AG08396 (cell line): ENCODE results near the gene DROSHA.
"Not testable (repeated sequence)": the region's sequence is repeated elsewhere in the genome, so short reads cannot be mapped to it uniquely, and the experiment has no call there.

Experiments used
- DNase-seq: peaks from one replicate; pipeline ENCODE4 v3.0.0; 2012; ENCODE audit warnings: low spot score, mixed read lengths

DROSHA gene

DNA sequence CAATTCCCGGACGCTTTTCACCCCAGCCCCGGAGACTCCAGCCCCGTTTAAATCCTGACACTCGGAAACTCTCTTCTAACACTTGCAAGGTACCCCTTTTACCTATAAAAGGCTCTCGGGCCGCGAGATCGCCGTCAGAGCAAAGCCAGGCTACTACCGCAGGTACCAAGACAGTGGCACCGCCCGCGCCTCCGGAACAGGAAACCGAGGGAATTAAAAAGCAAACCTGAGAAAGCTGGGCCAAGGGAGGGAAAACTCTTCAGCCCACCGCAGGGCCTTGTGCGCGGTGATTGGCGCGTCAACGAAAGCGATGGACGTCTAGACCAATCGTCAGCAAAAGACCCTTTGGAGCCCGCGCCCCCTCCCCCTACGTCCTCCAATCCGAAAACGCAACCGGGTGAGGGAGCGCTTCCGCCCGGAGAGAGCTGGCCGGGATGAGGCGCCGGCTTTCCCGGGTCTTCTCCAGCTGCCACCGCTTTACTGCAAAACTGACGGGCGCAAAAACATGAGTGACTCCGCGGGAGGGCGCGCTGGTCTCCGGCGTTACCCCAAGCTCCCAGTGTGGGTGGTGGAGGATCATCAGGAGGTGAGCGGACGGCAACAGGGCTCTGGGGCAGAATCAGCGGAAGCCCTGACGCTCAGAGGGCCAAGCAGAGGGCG is at the start of gene DROSHA, which contains the start of gene C5orf22:
TSS of gene DROSHA (minus strand) at position 206 of the 660 bp plus-strand sequence. CDS start 3,034 bp downstream, outside the sequence.
TSS of gene C5orf22 (plus strand) at position 414 of the 660 bp plus-strand sequence. CDS start at position 506, 92 bp downstream.
- peak; percentile 94 for DNase-seq

DNA sequence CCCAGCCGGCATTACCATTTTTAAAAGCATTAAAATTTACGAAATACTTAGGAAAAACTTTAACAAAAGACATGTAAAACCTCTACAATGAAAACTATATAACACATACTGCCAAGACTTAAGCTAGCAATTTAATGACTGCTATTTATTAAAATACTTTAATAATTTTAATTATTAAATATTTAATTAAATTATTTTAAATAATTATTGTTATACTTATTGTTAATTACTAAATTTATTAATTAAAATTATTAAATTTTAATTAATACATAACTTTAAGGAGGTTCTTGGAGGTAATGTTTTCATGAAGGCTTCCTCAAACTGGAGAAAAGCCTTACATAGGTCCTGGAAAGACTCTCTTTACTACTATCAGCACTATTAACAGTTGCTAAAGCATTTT is 47.7 kb upstream of the DROSHA start:
- DNase-seq: no peak

DNA sequence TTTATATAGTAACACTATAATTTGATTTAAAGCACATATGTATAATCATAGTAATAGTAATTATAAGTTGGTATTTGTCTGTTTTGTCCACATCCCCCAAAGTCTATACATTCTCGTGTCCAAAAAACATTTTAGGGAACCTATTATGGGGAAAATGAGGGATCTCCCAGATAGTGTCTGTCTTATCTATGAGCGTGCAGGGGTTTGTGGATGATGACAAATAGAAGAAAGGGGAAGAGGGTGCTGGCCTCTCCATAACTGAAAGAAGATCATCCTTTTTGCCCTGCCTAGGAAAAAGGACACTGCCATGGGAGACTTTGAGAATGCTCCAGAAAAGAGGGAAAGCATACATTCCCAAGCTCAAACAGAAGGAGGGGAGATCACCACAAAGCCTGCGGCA is 45.5 kb upstream of the DROSHA start:
- DNase-seq: no peak

DNA sequence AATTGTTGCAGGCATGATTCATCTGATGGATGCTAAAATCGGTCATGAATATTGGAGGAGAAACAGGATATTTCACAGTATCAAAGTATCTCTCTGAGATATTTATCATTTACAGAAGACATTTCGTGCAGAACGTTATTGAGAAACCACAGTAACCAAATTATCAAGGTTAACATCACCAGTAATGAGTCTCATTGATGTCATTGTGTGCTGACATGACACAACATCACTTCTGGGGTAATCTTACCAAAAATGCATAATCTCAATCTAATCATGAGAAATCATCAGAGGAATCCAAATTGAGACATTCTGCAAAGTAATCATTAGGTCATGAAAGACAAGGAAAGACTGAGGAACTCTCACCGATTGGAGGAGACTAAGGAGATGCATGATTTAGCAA is 42.9 kb upstream of the DROSHA start:
- no peak for DNase-seq

DNA sequence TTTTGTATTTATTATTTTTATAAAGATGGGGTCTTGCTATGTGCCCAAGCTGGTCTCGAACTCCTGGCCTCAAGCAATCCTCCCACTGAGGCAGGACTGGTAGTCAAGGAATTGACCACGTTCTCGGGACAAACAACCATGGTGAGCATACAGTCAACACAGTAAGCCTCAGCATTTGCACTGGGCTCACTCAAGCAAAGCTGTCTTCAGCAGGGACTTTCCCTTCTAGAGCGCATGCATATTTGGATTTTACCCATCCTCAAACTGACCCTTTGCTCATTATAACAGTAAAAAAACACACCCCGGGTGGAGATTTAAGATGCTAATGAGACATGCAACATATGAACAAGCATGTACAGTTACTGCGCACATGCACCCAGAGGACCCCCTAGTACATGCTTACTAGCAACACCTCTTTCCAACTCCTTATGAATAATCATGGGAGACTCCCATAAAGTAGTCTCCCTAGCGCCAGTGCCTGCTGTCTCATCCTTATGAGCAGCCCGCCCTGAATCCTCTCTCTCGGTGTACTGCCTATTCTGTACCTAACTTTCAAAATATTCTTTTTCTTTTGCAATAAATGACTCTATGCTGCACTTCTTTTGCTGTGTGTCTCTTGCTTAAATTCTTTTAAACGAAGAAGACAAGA is 41.7 kb upstream of the DROSHA start:
- no peak for DNase-seq

DNA sequence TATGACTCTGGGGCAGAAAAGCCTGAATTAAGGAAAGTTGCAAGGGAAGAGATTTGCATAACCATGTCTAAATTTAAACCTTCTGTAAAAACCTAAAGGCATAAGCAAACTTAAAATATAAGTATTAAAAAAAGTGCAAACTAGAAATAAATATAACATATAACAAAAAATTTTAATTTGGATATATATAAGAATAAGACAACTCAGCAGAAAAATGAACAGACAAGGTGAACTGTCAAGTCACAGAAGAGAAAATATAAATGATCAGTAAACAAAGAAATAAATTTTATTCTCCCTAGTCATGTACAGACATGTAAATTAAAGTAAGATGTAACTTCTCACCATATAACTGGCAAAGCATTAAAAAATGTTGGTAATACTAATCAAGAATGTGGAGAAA is 37.2 kb upstream of the DROSHA start:
- no peak for DNase-seq

DNA sequence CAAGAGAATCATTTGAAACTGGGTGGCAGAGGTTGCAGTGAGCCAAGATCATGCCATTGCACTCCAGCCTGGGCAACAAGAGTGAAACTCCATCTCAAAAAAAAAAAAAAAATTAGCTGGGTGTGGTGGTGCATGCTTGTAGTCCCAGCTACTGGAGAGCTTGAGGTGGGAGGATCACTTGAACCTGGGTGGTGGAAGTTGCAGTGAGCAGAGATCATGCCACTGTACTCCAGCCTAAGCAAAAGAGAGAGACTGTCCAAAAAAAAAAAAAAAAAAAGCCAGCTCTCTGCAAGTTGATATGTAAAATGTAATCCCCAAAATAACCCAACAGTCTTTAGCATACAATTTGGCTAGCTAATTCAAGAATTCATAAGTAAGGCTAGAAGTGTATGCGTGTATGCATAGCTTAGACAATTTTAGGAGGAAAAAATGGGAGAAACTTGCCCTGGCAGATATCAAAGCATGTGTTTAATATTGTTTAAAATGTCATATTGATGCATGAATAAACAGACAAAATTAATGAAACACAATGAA is 36.5 kb upstream of the DROSHA start:
- DNase-seq: no peak

- not testable (repeated sequence) for DNase-seq
Measured at GRCh38 chr5:31566362-31566761, 34.5 kb upstream of the DROSHA start.

DNA sequence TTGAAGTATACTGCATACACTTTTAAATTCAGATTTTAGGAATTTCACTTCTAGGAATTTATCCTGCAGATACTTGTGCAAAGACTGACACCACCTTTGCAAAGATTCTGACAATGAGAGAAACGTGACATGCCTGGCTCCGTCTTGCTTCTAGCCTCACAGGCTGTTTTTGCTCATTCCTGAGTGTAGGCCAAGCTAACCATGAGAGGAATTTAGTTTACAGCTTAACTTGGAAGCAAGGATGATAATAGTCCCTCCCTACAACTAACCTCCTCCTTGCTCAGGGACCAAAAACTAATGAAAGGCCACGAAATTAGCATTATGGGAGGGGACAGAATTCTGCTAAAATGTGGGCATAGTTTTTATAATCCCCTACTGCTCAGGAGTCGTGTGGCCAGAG is 31.3 kb upstream of the DROSHA start:
- DNase-seq: no peak

DNA sequence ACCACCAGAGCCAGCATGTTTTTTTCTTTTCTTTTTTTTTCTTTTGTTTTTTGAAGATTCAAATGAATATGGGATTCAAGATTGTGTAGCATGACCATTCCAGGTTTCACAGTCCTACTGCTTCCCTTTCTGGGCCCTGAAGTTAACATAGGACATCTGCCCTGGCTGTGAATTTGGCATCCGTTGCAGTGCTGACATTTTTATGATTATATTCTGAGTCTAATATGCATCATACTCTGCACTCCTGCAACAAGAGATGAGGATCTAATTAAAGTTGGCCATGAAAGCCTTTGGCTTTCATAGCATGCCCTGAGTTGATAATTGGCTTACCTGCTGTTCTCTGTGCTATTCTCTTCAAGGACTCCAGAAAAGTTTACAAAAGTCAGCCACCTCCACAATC is 30.1 kb upstream of the DROSHA start:
- no peak for DNase-seq

GRCh38 chr5:31559942-31560341 is 28.0 kb upstream of the DROSHA start:
- DNase-seq: no peak

- no peak for DNase-seq
Measured at GRCh38 chr5:31556461-31556860, 24.6 kb upstream of the DROSHA start.

GRCh38 chr5:31554552-31554951 is 22.7 kb upstream of the DROSHA start:
- no peak for DNase-seq

DNA sequence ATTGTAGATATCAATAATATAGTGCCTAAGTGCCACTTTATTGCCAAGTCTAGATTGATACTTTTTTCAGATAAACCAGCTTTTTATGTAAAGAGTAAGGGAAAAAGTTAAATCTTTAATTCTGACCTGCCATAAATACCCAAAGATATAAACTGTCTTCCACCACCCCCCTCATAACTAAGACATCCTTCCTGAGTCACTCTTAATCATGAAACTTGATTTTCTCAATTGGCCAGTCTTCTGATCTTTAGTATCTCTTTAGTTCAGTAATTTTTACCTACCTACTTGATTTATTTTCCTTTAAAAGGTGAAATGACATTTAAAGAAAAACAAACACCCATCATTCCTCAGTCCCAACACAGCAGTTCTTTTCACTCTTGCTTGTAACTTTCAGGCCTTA is 22.0 kb upstream of the DROSHA start:
- DNase-seq: no peak

DNA sequence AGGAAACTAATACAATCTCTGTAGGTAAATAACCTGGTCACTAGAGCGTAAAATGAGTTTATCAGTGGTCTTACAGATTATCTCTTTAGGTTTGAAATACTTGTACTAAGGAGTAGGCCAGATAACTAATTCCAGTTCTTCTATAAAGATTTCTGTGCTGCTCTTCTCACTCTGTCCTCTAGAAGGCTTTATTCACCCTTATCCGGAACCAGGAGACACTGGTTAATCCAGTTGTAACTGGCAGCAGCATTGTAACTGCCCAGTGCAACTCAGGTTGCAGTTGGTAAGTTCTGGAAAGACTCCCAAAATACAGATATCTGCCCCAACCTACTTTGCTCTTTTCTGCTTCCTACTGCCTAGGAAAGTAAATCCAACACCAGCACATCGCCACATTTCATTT is 20.0 kb upstream of the DROSHA start:
- no peak for DNase-seq

DNA sequence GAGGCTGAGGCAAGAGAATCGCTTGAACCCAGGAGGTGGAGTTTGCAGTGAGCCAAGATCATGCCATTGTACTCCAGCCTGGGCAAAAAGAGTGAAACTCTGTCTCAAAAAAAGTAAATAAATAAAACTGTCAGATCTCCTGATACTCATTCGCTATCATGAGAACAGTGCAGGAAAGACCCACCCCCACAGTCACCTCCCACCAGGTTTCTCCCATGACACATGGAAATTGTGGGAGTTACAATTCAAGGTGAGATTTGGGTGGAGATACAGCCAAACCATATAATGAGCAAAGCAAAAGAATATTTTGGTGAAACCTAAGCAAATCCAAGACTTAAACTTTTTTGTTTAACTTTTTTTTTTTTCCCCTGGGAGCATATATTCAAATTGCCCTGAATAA is 17.2 kb upstream of the DROSHA start:
- not testable (repeated sequence) for DNase-seq

DNA sequence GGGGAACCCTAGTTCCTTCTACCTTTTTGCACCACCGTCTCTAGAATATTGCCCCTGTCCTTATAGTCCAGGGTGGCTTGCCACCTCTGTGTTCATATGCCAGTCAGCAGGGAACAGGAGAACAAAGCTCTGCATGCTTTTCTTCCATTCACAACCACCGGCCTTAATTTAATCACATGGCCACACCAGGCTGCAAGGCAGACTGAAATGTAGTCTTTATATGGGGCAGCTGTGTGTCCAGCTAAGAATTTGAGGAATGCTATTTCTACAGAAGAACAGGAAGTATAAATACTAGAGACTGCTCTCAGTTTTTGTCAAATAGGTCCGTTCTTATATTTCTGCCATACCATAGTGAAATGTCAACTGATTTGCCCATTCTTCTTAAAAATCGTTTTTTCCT is 6.0 kb upstream of the DROSHA start:
- DNase-seq: no peak

DNA sequence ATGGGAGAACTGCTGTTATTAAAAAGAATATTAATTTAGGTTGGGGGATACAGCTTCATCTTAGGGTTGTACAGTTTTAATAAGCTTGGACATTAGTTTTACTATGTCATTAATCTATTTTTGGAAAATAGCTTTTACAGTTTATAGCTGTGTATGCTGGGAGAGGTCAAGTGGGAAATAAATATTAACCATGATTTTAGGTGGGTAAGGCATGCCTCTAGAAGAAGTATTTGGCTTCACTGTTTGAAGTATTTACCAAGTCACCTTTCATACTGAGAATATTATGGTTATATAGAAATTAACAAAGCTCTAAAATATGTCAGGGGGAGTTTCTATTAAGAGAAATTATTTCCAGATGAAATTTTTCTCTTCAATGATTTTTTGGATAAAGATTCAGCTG is 5.5 kb upstream of the DROSHA start:
- no peak for DNase-seq

- no peak for DNase-seq
Measured at GRCh38 chr5:31536873-31537272, 5.0 kb upstream of the DROSHA start.

DNA sequence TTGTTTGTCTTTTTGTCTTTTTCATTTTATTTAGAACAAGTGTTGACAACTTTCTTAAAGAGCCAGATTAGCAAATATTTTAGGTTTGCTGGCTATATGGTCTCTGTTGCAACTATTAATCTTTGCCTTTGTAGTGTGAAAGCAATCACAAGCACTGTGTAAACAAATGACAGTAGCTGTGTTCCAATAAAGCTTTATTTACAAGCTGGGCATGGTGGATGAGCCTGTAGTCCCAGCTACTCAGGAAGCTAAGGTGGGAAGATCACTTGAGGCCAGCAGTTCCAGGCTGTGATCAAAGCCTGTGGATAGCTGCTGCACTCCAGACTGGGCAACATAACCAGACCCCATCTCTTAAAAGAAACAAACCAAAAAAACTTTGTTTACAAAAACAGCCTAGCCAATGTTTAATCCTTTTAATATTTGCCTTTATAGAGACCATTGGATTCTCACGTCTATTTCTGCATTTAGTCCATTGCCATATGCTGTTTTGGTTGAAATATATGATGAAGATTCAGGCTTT is 2.7 kb upstream of the DROSHA start:
- no peak for DNase-seq

- DNase-seq: peak; percentile 47
Measured at GRCh38 chr5:31531543-31531887, 378 bp downstream of the DROSHA start.

DNA sequence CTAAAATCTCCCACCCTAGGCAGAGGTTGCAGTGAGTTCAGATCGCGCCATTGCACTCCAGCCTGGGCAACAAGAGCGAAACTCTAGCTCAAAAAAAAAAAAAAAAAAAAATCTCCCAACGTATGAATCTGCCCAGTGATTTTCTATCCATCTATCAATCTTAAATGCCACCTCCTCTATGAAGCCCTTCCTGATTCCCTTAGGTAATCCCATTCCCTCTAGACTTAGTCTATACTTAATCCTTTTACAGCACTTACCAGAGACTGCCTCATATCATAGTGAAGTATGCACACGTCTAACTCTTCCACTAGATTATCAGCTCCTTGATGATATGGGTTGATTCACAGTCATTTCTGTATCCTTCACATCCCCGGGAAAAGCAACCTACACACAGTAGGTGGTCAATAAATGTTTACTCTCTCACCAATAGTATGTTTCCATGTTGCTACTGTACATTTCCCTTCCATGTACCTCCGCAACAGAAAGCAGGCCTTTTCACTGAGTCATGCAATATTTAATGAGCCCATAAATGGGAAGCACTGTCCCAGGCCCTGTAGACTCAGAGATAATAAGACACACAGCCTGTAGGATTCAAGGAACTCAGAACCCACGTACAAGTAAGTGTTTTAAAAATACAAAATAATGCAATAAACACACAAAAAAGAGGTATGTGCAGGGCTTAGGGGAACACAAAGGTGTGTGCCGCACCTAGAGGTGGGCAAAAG is 1.2 kb downstream of the DROSHA start:
- DNase-seq: no peak

DNA sequence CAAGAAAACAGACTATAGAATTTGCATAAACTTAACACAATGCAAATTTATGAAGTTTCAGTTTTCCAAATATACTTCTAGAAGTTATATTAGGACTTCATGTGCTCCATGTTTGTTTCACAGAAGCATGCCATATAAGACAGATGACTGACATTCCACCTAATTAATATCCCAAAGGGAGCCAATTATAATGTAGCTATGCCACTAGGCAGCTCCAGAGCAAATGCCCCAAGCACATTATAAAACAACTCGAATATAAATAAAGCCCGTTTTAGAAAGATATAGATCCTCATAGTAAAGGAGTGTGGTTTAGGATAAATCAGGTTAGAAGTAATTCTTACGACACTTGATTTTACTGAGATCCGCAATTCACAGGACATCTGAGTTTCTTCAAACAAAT is 8.9 kb downstream of the DROSHA start:
- no peak for DNase-seq
